PFSK-1 (cell line): ENCODE measurements around the gene RBBP4.

Source experiments
- FOXP2 ChIP-seq: optimal IDR thresholded peaks from 2 replicates; pipeline ENCODE3; 2011; ENCODE audit warnings: borderline replicate concordance, control low read depth, inconsistent platforms; ENCODE audit not compliant: insufficient read depth; ENCODE audit errors: extremely low read length, extremely low read depth
- POLR2AphosphoS5 ChIP-seq: IDR thresholded peaks from 2 replicates; pipeline ENCODE4 v1.6.1; 2012; ENCODE audit warnings: low read depth, mild to moderate bottlenecking, control low read depth, low read length, moderate library complexity
- REST ChIP-seq, 2 experiments: IDR thresholded peaks; 2 replicates each; pipeline versions ENCODE4 v1.6.1 to v1.8.0; 2011 to 2012; ENCODE audit warnings: low read depth in 2 of 2, low read length in 2 of 2, control low read depth in 1 of 2, inconsistent platforms in 1 of 2, mild to moderate bottlenecking in 1 of 2, moderate library complexity in 1 of 2; ENCODE audit not compliant: insufficient read depth in 1 of 2
- SIN3A ChIP-seq: IDR thresholded peaks from 2 replicates; pipeline ENCODE4 v1.6.1; 2012; ENCODE audit warnings: mild to moderate bottlenecking, low read length, moderate library complexity, borderline replicate concordance; ENCODE audit not compliant: insufficient read depth
- TAF1 ChIP-seq: IDR thresholded peaks from 2 replicates; pipeline ENCODE4 v1.6.1; 2012; ENCODE audit warnings: low read length, control low read depth, borderline replicate concordance; ENCODE audit not compliant: insufficient read depth

RBBP4 gene

DNA sequence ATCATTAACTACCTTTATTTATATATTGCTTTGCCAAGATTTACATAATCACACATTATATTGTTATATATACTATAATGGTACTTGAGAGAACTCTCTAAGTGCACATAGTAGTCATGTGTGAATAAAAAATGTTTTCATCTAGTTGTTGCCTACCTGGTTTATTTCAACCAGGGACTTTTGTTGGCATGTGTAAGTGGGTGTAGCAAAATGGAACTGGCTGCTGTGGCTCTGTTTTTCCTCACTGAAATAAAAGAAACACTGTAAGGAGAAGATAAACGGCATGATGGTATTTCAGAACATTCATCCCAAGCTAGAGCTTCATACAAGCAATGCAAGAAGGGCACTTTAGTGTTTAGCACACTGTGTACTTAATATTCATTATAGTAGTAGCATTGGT lies 14.9 kb downstream of the RBBP4 start:
- TF ChIP-seq POLR2AphosphoS5: no peak
- no peak for TF ChIP-seq SIN3A
- no peak for TF ChIP-seq FOXP2
- no peak for TF ChIP-seq TAF1
- TF ChIP-seq REST (IDR thresholded peaks at IDR 0.05; ENCODE audit: insufficient read depth in 1 of 2, low read depth in 2 of 2, low read length in 2 of 2): no peak

GRCh38 chr1:32666901-32667566 lies 16.0 kb downstream of the RBBP4 start:
- TF ChIP-seq POLR2AphosphoS5: no peak
- TF ChIP-seq SIN3A: no peak
- TF ChIP-seq REST (IDR thresholded peaks at IDR 0.05; ENCODE audit: insufficient read depth in 1 of 2, low read depth in 2 of 2, low read length in 2 of 2): no peak
- no peak for TF ChIP-seq FOXP2
- TF ChIP-seq TAF1: no peak

GRCh38 chr1:32676945-32677344 lies 25.9 kb downstream of the RBBP4 start:
- TF ChIP-seq POLR2AphosphoS5: no peak
- no peak for TF ChIP-seq FOXP2
- TF ChIP-seq TAF1: no peak
- no peak for TF ChIP-seq SIN3A
- TF ChIP-seq REST (IDR thresholded peaks at IDR 0.05; ENCODE audit: insufficient read depth in 1 of 2, low read depth in 2 of 2, low read length in 2 of 2): no peak

- TF ChIP-seq REST (IDR thresholded peaks at IDR 0.05; ENCODE audit: insufficient read depth in 1 of 2, low read depth in 2 of 2, low read length in 2 of 2) (no peak), SIN3A (no peak), POLR2AphosphoS5 (no peak), FOXP2 (no peak), TAF1 (no peak)
These were observed 29.6 kb downstream of the RBBP4 start for GRCh38 chr1:32680642-32681041.
